GM12878 (cell line): ENCODE data around the gene LORICRIN. TPM values are rescaled to one million over a fixed set of nuclear protein-coding genes. Genes with fewer than 3 reads are reported as not detected.

ENCODE experiments used
- CBX3 ChIP-seq: fragments of 200-600 bp; sonication (generic); IDR thresholded peaks from 2 replicates; pipeline ENCODE4 v1.6.1; 2016; ENCODE audit warnings: low read depth, borderline replicate concordance
- IKZF1 ChIP-seq: fragments of 450-650 bp; conservative IDR thresholded peaks from 2 replicates; pipeline ENCODE4 v1.6.1; 2017; ENCODE audit warnings: antibody characterized with exemption, mild to moderate bottlenecking
- TCF12 ChIP-seq: IDR thresholded peaks from 2 replicates; pipeline ENCODE4 v1.6.1; 2011; ENCODE audit warnings: low read depth, mild to moderate bottlenecking, low read length
- ZNF24 ChIP-seq: fragments of 450-650 bp; IDR thresholded peaks from 2 replicates; pipeline ENCODE4 v1.6.1; 2017; ENCODE audit warnings: antibody characterized with exemption, mild to moderate bottlenecking
- polyA plus RNA-seq, 11 experiments: library from polyadenylated mRNA; depleted of rRNA in 4 of 11; unstranded in 6 of 11; stranded (reverse) in 5 of 11; fragments of >200 nt; fragmentation: Nextera tagmentation in 4 of 11; fragmentation: Illumina TruSeq in 1 of 11; extraction: Ambion mirVana in 4 of 11; extraction: Trizol in 1 of 11; gene quantifications; 1 replicate in 1 of 11; 2 replicates in 10 of 11; pipeline versions ENCODE4 v1.2.1 to v1.2.3, GENCODE V29; 2011 to 2016; ENCODE audit warnings: inconsistent platforms in 2 of 11, missing spikeins in 2 of 11, low read depth in 1 of 11
- total RNA-seq, 4 experiments: library from RNA; depleted of rRNA in 3 of 4; stranded (reverse); fragments of >200 nt in 3 of 4; fragmentation: Illumina TruSeq in 1 of 4; extraction: Trizol in 1 of 4; gene quantifications; 2 replicates each; pipeline versions ENCODE4 v1.2.1 to v1.2.3, GENCODE V29; 2013 to 2021
- TF ChIP-seq, protein P1 (sequence below): fragments of 450-650 bp; formaldehyde crosslinking; IDR thresholded peaks from 2 replicates; pipeline ENCODE4 v1.4.0; 2022; ENCODE audit warnings: mild to moderate bottlenecking, moderate library complexity
- TF ChIP-seq, protein P2 (sequence below): fragments of 150-350 bp; IDR thresholded peaks from 2 replicates; pipeline ENCODE4 v1.6.1; 2016; ENCODE audit warnings: low read depth, low read length

LORICRIN gene
- total and polyA plus RNA-seq, 10 of the 15 experiments (the other 5 are each of a cell fraction or from before 2014, with no cell fraction given), result 0.06 to 0.37 TPM; not detected in 8

DNA sequence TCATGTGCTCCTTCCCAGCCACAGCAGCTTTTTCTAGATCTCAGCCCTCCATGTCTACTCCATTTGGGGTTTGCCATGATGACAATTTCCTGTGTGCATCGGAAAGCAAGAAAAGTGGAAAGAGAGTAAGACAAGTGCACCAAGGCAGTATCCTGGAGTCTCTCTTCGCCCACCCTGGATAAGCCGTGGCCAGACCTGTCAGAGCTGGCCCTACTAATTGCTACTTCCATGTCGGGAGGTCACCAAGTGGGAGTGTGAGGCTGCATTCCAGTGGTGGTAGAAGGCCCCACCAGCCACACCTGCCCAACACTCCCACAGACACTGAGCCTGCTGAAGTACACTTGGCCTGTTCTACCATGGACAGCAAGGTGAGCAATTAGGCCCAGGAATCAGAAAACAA lies 14.0 kb upstream of the LORICRIN start (continued):
- TF ChIP-seq, protein P1, sequence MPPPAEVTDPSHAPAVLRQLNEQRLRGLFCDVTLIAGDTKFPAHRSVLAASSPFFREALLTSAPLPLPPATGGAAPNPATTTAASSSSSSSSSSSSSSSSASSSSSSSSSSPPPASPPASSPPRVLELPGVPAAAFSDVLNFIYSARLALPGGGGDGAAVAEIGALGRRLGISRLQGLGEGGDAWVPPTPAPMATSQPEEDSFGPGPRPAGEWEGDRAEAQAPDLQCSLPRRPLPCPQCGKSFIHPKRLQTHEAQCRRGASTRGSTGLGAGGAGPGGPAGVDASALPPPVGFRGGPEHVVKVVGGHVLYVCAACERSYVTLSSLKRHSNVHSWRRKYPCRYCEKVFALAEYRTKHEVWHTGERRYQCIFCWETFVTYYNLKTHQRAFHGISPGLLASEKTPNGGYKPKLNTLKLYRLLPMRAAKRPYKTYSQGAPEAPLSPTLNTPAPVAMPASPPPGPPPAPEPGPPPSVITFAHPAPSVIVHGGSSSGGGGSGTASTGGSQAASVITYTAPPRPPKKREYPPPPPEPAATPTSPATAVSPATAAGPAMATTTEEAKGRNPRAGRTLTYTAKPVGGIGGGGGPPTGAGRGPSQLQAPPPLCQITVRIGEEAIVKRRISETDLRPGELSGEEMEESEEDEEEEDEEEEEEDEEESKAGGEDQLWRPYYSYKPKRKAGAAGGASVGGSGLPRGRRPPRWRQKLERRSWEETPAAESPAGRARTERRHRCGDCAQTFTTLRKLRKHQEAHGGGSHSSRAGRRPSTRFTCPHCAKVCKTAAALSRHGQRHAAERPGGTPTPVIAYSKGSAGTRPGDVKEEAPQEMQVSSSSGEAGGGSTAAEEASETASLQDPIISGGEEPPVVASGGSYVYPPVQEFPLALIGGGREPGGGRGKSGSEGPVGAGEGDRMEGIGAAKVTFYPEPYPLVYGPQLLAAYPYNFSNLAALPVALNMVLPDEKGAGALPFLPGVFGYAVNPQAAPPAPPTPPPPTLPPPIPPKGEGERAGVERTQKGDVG, result no peak
- TF ChIP-seq, protein P2, sequence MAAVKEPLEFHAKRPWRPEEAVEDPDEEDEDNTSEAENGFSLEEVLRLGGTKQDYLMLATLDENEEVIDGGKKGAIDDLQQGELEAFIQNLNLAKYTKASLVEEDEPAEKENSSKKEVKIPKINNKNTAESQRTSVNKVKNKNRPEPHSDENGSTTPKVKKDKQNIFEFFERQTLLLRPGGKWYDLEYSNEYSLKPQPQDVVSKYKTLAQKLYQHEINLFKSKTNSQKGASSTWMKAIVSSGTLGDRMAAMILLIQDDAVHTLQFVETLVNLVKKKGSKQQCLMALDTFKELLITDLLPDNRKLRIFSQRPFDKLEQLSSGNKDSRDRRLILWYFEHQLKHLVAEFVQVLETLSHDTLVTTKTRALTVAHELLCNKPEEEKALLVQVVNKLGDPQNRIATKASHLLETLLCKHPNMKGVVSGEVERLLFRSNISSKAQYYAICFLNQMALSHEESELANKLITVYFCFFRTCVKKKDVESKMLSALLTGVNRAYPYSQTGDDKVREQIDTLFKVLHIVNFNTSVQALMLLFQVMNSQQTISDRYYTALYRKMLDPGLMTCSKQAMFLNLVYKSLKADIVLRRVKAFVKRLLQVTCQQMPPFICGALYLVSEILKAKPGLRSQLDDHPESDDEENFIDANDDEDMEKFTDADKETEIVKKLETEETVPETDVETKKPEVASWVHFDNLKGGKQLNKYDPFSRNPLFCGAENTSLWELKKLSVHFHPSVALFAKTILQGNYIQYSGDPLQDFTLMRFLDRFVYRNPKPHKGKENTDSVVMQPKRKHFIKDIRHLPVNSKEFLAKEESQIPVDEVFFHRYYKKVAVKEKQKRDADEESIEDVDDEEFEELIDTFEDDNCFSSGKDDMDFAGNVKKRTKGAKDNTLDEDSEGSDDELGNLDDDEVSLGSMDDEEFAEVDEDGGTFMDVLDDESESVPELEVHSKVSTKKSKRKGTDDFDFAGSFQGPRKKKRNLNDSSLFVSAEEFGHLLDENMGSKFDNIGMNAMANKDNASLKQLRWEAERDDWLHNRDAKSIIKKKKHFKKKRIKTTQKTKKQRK, result no peak
- TF ChIP-seq TCF12, result no peak
- TF ChIP-seq IKZF1, result no peak
- no peak for TF ChIP-seq CBX3
- no peak for TF ChIP-seq ZNF24
